DOHH2 (cell line): ENCODE data around the gene CDC16.

Experiments
- H3F3A ChIP-seq: fragments of 200-600 bp; sonication (generic), shearing (Covaris generic); 2 replicates; pipeline ENCODE4 v1.6.0; 2016; ENCODE audit warnings: antibody characterized with exemption, mild to moderate bottlenecking; ENCODE audit not compliant: control insufficient read depth, insufficient read depth
- H3K27ac ChIP-seq: fragments of 200-600 bp; sonication (generic); 2 replicates; pipeline ENCODE4 v1.5.1; 2014; ENCODE audit warnings: low read depth, mild to moderate bottlenecking, low read length, moderate library complexity
- H3K27me3 ChIP-seq: fragments of 200-600 bp; sonication (generic); 2 replicates; pipeline ENCODE4 v1.6.1; 2014; ENCODE audit warnings: mild to moderate bottlenecking, low read length, mixed read lengths; ENCODE audit not compliant: control insufficient read depth
- H3K36me3 ChIP-seq: fragments of 200-600 bp; sonication (generic); 2 replicates; pipeline ENCODE4 v1.6.1; 2014; ENCODE audit warnings: mild to moderate bottlenecking, low read length, moderate library complexity, mixed read lengths; ENCODE audit not compliant: control insufficient read depth
- H3K4me1 ChIP-seq: fragments of 200-600 bp; sonication (generic); 2 replicates; pipeline ENCODE4 v1.6.1; 2014; ENCODE audit warnings: mild to moderate bottlenecking, low read length, mixed read lengths; ENCODE audit not compliant: control insufficient read depth
- H3K4me2 ChIP-seq: fragments of 200-600 bp; sonication (generic); 2 replicates; pipeline ENCODE4 v1.6.0; 2014; ENCODE audit warnings: mild to moderate bottlenecking, low read length, moderate library complexity
- H3K4me3 ChIP-seq: fragments of 200-600 bp; sonication (generic); 2 replicates; pipeline ENCODE4 v1.5.1; 2014; ENCODE audit warnings: mild to moderate bottlenecking, low read length, mixed read lengths
- H3K79me2 ChIP-seq: fragments of 200-600 bp; sonication (generic); 2 replicates; pipeline ENCODE4 v1.6.1; 2014; ENCODE audit warnings: mild to moderate bottlenecking, low read length, mixed read lengths; ENCODE audit not compliant: control insufficient read depth
- H3K9me2 ChIP-seq: fragments of 200-600 bp; sonication (generic); replicated peaks from 2 replicates; pipeline ENCODE4 v1.6.1; 2014; ENCODE audit warnings: mild to moderate bottlenecking, low read length, mixed read lengths; ENCODE audit not compliant: control insufficient read depth
- H3K9me3 ChIP-seq: fragments of 200-600 bp; sonication (generic); 2 replicates; pipeline ENCODE4 v1.6.1; 2014; ENCODE audit warnings: antibody characterized with exemption, low read length, mixed read lengths; ENCODE audit not compliant: control insufficient read depth, insufficient read depth
- H4K20me1 ChIP-seq: fragments of 200-600 bp; sonication (generic); 2 replicates; pipeline ENCODE4 v1.6.0; 2014; ENCODE audit warnings: low read depth, mild to moderate bottlenecking, antibody characterized with exemption, low read length, moderate library complexity; ENCODE audit not compliant: control insufficient read depth, insufficient read depth
- CTCF ChIP-seq: fragments of 200-600 bp; sonication (generic); IDR thresholded peaks from one replicate; pipeline ENCODE4 v1.5.1; 2014; ENCODE audit warnings: antibody characterized with exemption, mild to moderate bottlenecking, low read depth, low read length; ENCODE audit not compliant: poor library complexity, severe bottlenecking
- EZH2phosphoT487 ChIP-seq: fragments of 200-600 bp; sonication (generic); IDR thresholded peaks from 2 replicates; pipeline ENCODE4 v1.6.1; 2017; ENCODE audit warnings: borderline replicate concordance, mild to moderate bottlenecking, antibody characterized with exemption, low read length, moderate library complexity, mixed read lengths

Gene CDC16

DNA sequence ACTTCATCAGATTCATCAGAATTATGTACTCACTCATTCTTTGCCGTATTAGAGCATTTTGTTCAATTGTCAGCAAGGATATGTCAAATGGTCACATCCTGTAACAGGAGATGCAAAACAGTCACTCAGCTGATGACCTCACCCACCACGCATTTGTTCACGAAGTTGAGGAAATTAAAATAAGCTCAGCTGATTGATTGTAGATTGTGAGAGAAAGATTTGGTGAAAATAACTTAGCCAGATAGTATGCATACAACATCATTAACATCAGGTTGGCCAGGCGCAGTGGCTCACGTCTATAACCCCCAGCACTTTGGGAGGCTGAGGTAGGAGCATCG lies 22.6 kb upstream of the CDC16 start:
- no peak for TF ChIP-seq CTCF
- no peak for TF ChIP-seq EZH2phosphoT487
- H3K4me3 ChIP-seq = no peak overlapping the region
- H3K9me2 ChIP-seq = no peaks in the 10 kb centered on the region
- H3K4me1 ChIP-seq = no peaks in the 10 kb centered on the region
- H4K20me1 ChIP-seq = no peaks in the 10 kb centered on the region
- no peaks in the 10 kb centered on the region for H3K36me3 ChIP-seq
- no peaks in the 10 kb centered on the region for H3F3A ChIP-seq
- no peak overlapping the region for H3K27ac ChIP-seq
- peaks cover 4% of the 10 kb centered on the region; the same call in 1 of the 2 replicates for H3K9me3 ChIP-seq
- H3K27me3 ChIP-seq = peaks cover 10% of the 10 kb centered on the region; the same call in 1 of the 2 replicates
- H3K4me2 ChIP-seq = no peak overlapping the region
- H3K79me2 ChIP-seq = no peaks in the 10 kb centered on the region

DNA sequence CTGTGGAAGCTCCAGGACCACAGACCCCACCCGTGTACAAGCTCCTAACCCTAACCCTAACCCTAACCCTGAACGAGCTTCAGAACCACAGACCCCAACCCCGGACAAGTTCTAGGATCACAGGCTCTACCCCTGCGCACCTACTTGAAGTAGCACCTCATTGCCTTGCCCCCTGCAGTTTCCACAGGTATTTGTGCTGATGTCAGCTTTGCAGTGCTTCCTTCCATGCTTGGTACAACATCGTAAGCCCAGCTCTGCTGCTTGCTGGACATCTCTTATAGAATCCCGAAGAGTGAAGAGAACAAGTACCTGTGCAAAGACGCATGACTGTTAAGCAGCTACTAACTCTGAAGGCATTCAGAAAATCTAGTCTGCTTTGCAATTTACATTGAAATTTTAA lies 20.7 kb upstream of the CDC16 start:
- H3K27me3 ChIP-seq = peaks cover 10% of the 10 kb centered on the region; the same call in 1 of the 2 replicates
- no peak overlapping the region for H3K4me2 ChIP-seq
- TF ChIP-seq EZH2phosphoT487 = no peak
- TF ChIP-seq CTCF = no peak
- no peak overlapping the region for H3K27ac ChIP-seq
- no peaks in the 10 kb centered on the region for H3K36me3 ChIP-seq
- H3K4me1 ChIP-seq = no peaks in the 10 kb centered on the region
- no peaks in the 10 kb centered on the region for H3F3A ChIP-seq
- no peaks in the 10 kb centered on the region for H3K79me2 ChIP-seq
- no peaks in the 10 kb centered on the region for H3K9me3 ChIP-seq
- H3K9me2 ChIP-seq = no peaks in the 10 kb centered on the region
- H3K4me3 ChIP-seq = no peak overlapping the region
- no peaks in the 10 kb centered on the region for H4K20me1 ChIP-seq

DNA sequence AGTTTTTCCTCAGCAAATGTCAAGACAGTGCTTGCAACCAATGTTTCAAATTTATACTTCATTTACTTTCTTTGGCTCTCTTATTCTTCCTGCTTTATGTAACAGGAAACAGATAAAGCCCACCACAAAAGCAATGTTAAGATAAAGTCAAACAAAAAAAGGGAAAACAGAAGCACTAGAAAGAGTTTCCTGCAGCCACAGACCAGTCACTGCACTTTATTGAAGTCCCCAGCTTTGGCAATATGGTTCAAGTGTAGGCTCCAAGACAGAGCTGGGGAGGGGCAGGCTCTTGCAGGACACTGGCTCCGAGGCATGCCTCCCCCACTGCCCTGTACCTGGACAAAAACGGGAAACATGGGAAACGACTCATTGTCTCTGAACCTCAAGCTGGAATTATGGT lies 15.3 kb upstream of the CDC16 start:
- Histone ChIP-seq H3K79me2 (no peaks in the 10 kb centered on the region), H3K4me3 (no peak overlapping the region), H3K27ac (no peak overlapping the region), H3K36me3 (no peaks in the 10 kb centered on the region), H3F3A (no peaks in the 10 kb centered on the region), H4K20me1 (no peaks in the 10 kb centered on the region), H3K27me3 (peaks cover 8% of the 10 kb centered on the region), H3K4me2 (no peak overlapping the region), H3K9me3 (no peaks in the 10 kb centered on the region), H3K9me2 (no peaks in the 10 kb centered on the region), H3K4me1 (peaks cover 16% of the 10 kb centered on the region)
- TF ChIP-seq CTCF (no peak), EZH2phosphoT487 (no peak)
